ENCODE measurements around the gene ANGPTL2.
"Not testable (repeated sequence)": the region's sequence is repeated elsewhere in the genome, so short reads cannot be mapped to it uniquely, and the experiment has no call there.

Gene ANGPTL2

GRCh38 chr9:127153501-127153900, 31.1 kb upstream of the ANGPTL2 start:
- no peaks in the 10 kb centered on the region for H3K27me3 ChIP-seq (ENCODE audit: low read depth, low read length)
- no peak overlapping the region for H3K27ac ChIP-seq (ENCODE audit: low read length)
- peaks cover 10 to 20% of the 10 kb centered on the region in 2 donors for H3K4me1 ChIP-seq (ENCODE audit: control insufficient read depth in 1 of 2, insufficient read depth in 2 of 2, low read length in 2 of 2)
- H3K36me3 ChIP-seq (ENCODE audit: control insufficient read depth in 1 of 2, insufficient read depth in 2 of 2, low read length in 2 of 2): no peaks in the 10 kb centered on the region
- H3K9me3 ChIP-seq (ENCODE audit: control insufficient read depth in 1 of 2, low read length in 2 of 2): no peaks in the 10 kb centered on the region
- no peak overlapping the region for H3K4me3 ChIP-seq (ENCODE audit: low read depth in 1 of 2, low read length in 2 of 2)

- Histone ChIP-seq H3K4me1 (ENCODE audit: control insufficient read depth in 1 of 2, insufficient read depth in 2 of 2, low read length in 2 of 2) (peaks cover 6 to 14% of the 10 kb centered on the region in 2 donors), H3K27ac (ENCODE audit: low read length) (no peak overlapping the region), H3K27me3 (ENCODE audit: low read depth, low read length) (no peaks in the 10 kb centered on the region), H3K36me3 (ENCODE audit: control insufficient read depth in 1 of 2, insufficient read depth in 2 of 2, low read length in 2 of 2) (no peaks in the 10 kb centered on the region), H3K9me3 (ENCODE audit: control insufficient read depth in 1 of 2, low read length in 2 of 2) (no peaks in the 10 kb centered on the region), H3K4me3 (ENCODE audit: low read depth in 1 of 2, low read length in 2 of 2) (no peak overlapping the region)
Measured at GRCh38 chr9:127149463-127150390, 27.3 kb upstream of the ANGPTL2 start.

- Histone ChIP-seq H3K27ac (ENCODE audit: low read length) (no peak overlapping the region), H3K4me3 (ENCODE audit: low read depth in 1 of 2, low read length in 2 of 2) (no peak overlapping the region), H3K4me1 (ENCODE audit: control insufficient read depth in 1 of 2, insufficient read depth in 2 of 2, low read length in 2 of 2) (peaks cover 2 to 9% of the 10 kb centered on the region in 2 donors), H3K27me3 (ENCODE audit: low read depth, low read length) (no peaks in the 10 kb centered on the region), H3K9me3 (ENCODE audit: control insufficient read depth in 1 of 2, low read length in 2 of 2) (no peaks in the 10 kb centered on the region), H3K36me3 (ENCODE audit: control insufficient read depth in 1 of 2, insufficient read depth in 2 of 2, low read length in 2 of 2) (no peaks in the 10 kb centered on the region)
Measured at GRCh38 chr9:127149010-127149409, 26.6 kb upstream of the ANGPTL2 start.

GRCh38 chr9:127148014-127148413, 25.6 kb upstream of the ANGPTL2 start:
- Histone ChIP-seq H3K36me3 (ENCODE audit: control insufficient read depth in 1 of 2, insufficient read depth in 2 of 2, low read length in 2 of 2) (no peaks in the 10 kb centered on the region), H3K27me3 (ENCODE audit: low read depth, low read length) (no peaks in the 10 kb centered on the region), H3K4me3 (ENCODE audit: low read depth in 1 of 2, low read length in 2 of 2) (no peak overlapping the region), H3K27ac (ENCODE audit: low read length) (no peak overlapping the region), H3K4me1 (ENCODE audit: control insufficient read depth in 1 of 2, insufficient read depth in 2 of 2, low read length in 2 of 2) (peaks cover 0 to 3% of the 10 kb centered on the region in 2 donors), H3K9me3 (ENCODE audit: control insufficient read depth in 1 of 2, low read length in 2 of 2) (no peaks in the 10 kb centered on the region)

- no peak overlapping the region for H3K4me3 ChIP-seq (ENCODE audit: low read depth in 1 of 2, low read length in 2 of 2)
- H3K27me3 ChIP-seq (ENCODE audit: low read depth, low read length): no peaks in the 10 kb centered on the region
- no peaks in the 10 kb centered on the region for H3K9me3 ChIP-seq (ENCODE audit: control insufficient read depth in 1 of 2, low read length in 2 of 2)
- no peaks in the 10 kb centered on the region for H3K36me3 ChIP-seq (ENCODE audit: control insufficient read depth in 1 of 2, insufficient read depth in 2 of 2, low read length in 2 of 2)
- no peak overlapping the region for H3K27ac ChIP-seq (ENCODE audit: low read length)
- H3K4me1 ChIP-seq (ENCODE audit: control insufficient read depth in 1 of 2, insufficient read depth in 2 of 2, low read length in 2 of 2): peaks cover 0 to 3% of the 10 kb centered on the region in 2 donors
Measured at GRCh38 chr9:127147251-127147650, 24.8 kb upstream of the ANGPTL2 start.

- H3K4me3 ChIP-seq (ENCODE audit: low read depth in 1 of 2, low read length in 2 of 2); H3K27ac ChIP-seq (ENCODE audit: low read length); H3K4me1 ChIP-seq (ENCODE audit: control insufficient read depth in 1 of 2, insufficient read depth in 2 of 2, low read length in 2 of 2); H3K9me3 ChIP-seq (ENCODE audit: control insufficient read depth in 1 of 2, low read length in 2 of 2); H3K36me3 ChIP-seq (ENCODE audit: control insufficient read depth in 1 of 2, insufficient read depth in 2 of 2, low read length in 2 of 2); H3K27me3 ChIP-seq (ENCODE audit: low read depth, low read length): not testable (repeated sequence)
Measured at GRCh38 chr9:127146841-127147240, 24.4 kb upstream of the ANGPTL2 start.

- no peak overlapping the region for H3K4me3 ChIP-seq (ENCODE audit: low read depth in 1 of 2, low read length in 2 of 2)
- no peaks in the 10 kb centered on the region for H3K9me3 ChIP-seq (ENCODE audit: control insufficient read depth in 1 of 2, low read length in 2 of 2)
- peak overlapping the region; percentile 64 for H3K27ac ChIP-seq (ENCODE audit: low read length)
- no peaks in the 10 kb centered on the region for H3K36me3 ChIP-seq (ENCODE audit: control insufficient read depth in 1 of 2, insufficient read depth in 2 of 2, low read length in 2 of 2)
- H3K27me3 ChIP-seq (ENCODE audit: low read depth, low read length): no peaks in the 10 kb centered on the region
- H3K4me1 ChIP-seq (ENCODE audit: control insufficient read depth in 1 of 2, insufficient read depth in 2 of 2, low read length in 2 of 2): peaks cover 0 to 3% of the 10 kb centered on the region in 2 donors
Measured at GRCh38 chr9:127144670-127145445, 22.4 kb upstream of the ANGPTL2 start.

- no peak overlapping the region for H3K27ac ChIP-seq (ENCODE audit: low read length)
- no peaks in the 10 kb centered on the region for H3K36me3 ChIP-seq (ENCODE audit: control insufficient read depth in 1 of 2, insufficient read depth in 2 of 2, low read length in 2 of 2)
Measured at GRCh38 chr9:127143920-127144465, 21.6 kb upstream of the ANGPTL2 start.

GRCh38 chr9:127142931-127143464, 20.6 kb upstream of the ANGPTL2 start:
- no peaks in the 10 kb centered on the region for H3K27me3 ChIP-seq (ENCODE audit: low read depth, low read length)
- H3K9me3 ChIP-seq (ENCODE audit: control insufficient read depth in 1 of 2, low read length in 2 of 2): no peaks in the 10 kb centered on the region
- peaks cover 0 to 3% of the 10 kb centered on the region in 2 donors for H3K4me1 ChIP-seq (ENCODE audit: control insufficient read depth in 1 of 2, insufficient read depth in 2 of 2, low read length in 2 of 2)

More at GRCh38 chr9:127143920-127144465, 21.6 kb upstream of the ANGPTL2 start:
- no peaks in the 10 kb centered on the region for H3K9me3 ChIP-seq (ENCODE audit: control insufficient read depth in 1 of 2, low read length in 2 of 2)
- no peaks in the 10 kb centered on the region for H3K27me3 ChIP-seq (ENCODE audit: low read depth, low read length)
- H3K4me1 ChIP-seq (ENCODE audit: control insufficient read depth in 1 of 2, insufficient read depth in 2 of 2, low read length in 2 of 2): peaks cover 0 to 3% of the 10 kb centered on the region in 2 donors
- no peak overlapping the region for H3K4me3 ChIP-seq (ENCODE audit: low read depth in 1 of 2, low read length in 2 of 2)

GRCh38 chr9:127142291-127142690, 19.9 kb upstream of the ANGPTL2 start:
- no peak overlapping the region for H3K27ac ChIP-seq (ENCODE audit: low read length)
- H3K4me3 ChIP-seq (ENCODE audit: low read depth in 1 of 2, low read length in 2 of 2): no peak overlapping the region
- H3K9me3 ChIP-seq (ENCODE audit: control insufficient read depth in 1 of 2, low read length in 2 of 2): no peaks in the 10 kb centered on the region
- no peaks in the 10 kb centered on the region for H3K36me3 ChIP-seq (ENCODE audit: control insufficient read depth in 1 of 2, insufficient read depth in 2 of 2, low read length in 2 of 2)
- peaks cover 0 to 2% of the 10 kb centered on the region in 2 donors for H3K4me1 ChIP-seq (ENCODE audit: control insufficient read depth in 1 of 2, insufficient read depth in 2 of 2, low read length in 2 of 2)
- no peaks in the 10 kb centered on the region for H3K27me3 ChIP-seq (ENCODE audit: low read depth, low read length)

More at GRCh38 chr9:127142931-127143464, 20.6 kb upstream of the ANGPTL2 start:
- Histone ChIP-seq H3K27ac (ENCODE audit: low read length) (no peak overlapping the region), H3K4me3 (ENCODE audit: low read depth in 1 of 2, low read length in 2 of 2) (no peak overlapping the region), H3K36me3 (ENCODE audit: control insufficient read depth in 1 of 2, insufficient read depth in 2 of 2, low read length in 2 of 2) (no peaks in the 10 kb centered on the region)

All from muscle layer of duodenum (tissue), 2 donors.